Peyer's patch (tissue), 4 donors: Measurements from ENCODE around the gene TNNT2.

Source experiments
- POLR2A ChIP-seq, 2 donors: fragments of 450-650 bp; IDR thresholded peaks; one replicate each; pipeline ENCODE4 v1.5.1; 2017; ENCODE audit warnings: antibody characterized with exemption in 2 of 2, mild to moderate bottlenecking in 2 of 2, moderate library complexity in 2 of 2
- TF ChIP-seq, protein P1 (sequence below), 6 experiments: fragments of 450-650 bp in 4 of 6; fragments of 200-600 bp in 2 of 6; sonication (generic) in 1 of 6; IDR thresholded peaks; one replicate each; pipeline ENCODE4 v1.5.1; 2017 to 2019; ENCODE audit warnings: antibody characterized with exemption in 6 of 6, mild to moderate bottlenecking in 3 of 6, moderate library complexity in 1 of 6

DNA sequence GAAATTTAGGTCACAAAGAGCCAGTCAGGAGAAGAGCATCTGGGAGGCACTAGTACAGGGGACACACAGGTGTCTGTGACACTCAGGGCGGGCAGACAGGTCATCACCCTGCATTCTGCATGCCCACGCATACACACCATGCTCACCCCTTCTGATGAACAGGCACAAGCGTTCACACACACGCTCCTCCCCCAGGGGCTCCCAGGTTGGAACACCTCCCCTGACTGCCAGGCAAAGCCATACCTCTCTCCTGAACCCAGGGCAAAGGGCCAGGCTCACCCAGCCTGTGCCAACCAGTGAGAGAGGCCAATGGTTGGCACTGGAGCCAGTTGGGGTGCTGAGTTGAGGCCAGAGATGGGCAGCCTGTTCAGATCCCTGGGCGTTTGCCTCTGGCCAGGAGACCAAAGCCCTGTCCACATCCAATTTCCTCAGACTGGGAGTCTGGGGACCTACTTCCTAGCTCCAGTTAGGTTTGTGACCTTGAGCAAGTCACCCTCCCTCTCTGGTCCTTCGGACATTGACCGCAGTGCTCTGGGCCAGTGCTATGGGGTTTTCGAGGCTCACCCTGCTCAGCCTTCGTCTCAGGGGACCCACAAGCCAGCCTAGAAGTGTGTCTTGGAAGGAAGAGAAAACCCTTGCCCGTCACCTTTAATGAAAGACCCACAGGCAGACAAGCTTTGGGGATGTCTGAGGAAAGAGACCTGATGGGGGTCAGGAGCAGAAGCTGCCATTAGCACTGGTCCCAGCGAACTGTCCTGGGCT, 27.4 kb upstream of the TNNT2 start:
- TF ChIP-seq, protein P1, sequence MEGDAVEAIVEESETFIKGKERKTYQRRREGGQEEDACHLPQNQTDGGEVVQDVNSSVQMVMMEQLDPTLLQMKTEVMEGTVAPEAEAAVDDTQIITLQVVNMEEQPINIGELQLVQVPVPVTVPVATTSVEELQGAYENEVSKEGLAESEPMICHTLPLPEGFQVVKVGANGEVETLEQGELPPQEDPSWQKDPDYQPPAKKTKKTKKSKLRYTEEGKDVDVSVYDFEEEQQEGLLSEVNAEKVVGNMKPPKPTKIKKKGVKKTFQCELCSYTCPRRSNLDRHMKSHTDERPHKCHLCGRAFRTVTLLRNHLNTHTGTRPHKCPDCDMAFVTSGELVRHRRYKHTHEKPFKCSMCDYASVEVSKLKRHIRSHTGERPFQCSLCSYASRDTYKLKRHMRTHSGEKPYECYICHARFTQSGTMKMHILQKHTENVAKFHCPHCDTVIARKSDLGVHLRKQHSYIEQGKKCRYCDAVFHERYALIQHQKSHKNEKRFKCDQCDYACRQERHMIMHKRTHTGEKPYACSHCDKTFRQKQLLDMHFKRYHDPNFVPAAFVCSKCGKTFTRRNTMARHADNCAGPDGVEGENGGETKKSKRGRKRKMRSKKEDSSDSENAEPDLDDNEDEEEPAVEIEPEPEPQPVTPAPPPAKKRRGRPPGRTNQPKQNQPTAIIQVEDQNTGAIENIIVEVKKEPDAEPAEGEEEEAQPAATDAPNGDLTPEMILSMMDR (IDR thresholded peaks at IDR 0.05): peak in 1 of 6 experiments; percentile 5
- TF ChIP-seq POLR2A (IDR thresholded peaks at IDR 0.05): peak; percentile 22 to 64
